ENCODE data around the gene CCDC149.

Gene CCDC149

GRCh38 chr4:24820541-24820940 lies 92.3 kb downstream of the CCDC149 start:
- H3K9me3 ChIP-seq (ENCODE audit: low read depth, low read length), result no peaks in the 10 kb centered on the region
- H3K9ac ChIP-seq (ENCODE audit: insufficient read length), result no peak overlapping the region
- DNase-seq (ENCODE audit: low read depth, low spot score), result no peak
- H3K36me3 ChIP-seq (ENCODE audit: insufficient read depth, low read length), result no peaks in the 10 kb centered on the region
- no peak overlapping the region for H3K4me3 ChIP-seq
- TF ChIP-seq FOXP2 (optimal IDR thresholded peaks at IDR 0.05; ENCODE audit: control extremely low read depth, extremely low read length, insufficient read depth) (no peak), POLR2AphosphoS5 (IDR thresholded peaks at IDR 0.05; ENCODE audit: borderline replicate concordance, low read depth, low read length) (no peak), EZH2 (IDR thresholded peaks at IDR 0.05) (no peak)
- no peak overlapping the region for H3K27ac ChIP-seq

DNA sequence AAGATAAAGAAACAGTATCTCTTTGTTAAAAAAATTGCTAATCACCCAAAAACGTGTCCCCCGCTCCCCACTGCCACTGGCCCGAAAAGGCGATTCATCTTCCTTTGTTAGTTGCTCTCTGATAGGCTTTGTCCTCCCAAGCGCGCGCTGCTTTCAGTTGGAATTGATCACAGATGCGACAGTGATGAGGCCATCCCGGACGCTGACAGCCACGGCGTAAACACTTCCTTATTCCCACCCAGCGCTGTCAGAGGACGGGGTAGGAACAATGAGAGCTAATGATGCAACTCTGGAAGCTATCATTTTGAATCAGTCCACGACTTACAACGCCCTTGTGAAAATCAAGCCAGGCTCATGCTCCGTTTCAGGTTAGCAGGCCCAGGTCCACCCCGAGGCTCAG lies 96.0 kb downstream of the CCDC149 start:
- H3K4me3 ChIP-seq, result no peak overlapping the region
- no peaks in the 10 kb centered on the region for H3K36me3 ChIP-seq (ENCODE audit: insufficient read depth, low read length)
- H3K9me3 ChIP-seq (ENCODE audit: low read depth, low read length), result no peaks in the 10 kb centered on the region
- no peak for DNase-seq (ENCODE audit: low read depth, low spot score)
- no peak overlapping the region for H3K9ac ChIP-seq (ENCODE audit: insufficient read length)
- no peak for TF ChIP-seq EZH2 (IDR thresholded peaks at IDR 0.05)
- no peak for TF ChIP-seq POLR2AphosphoS5 (IDR thresholded peaks at IDR 0.05; ENCODE audit: borderline replicate concordance, low read depth, low read length)
- no peak for TF ChIP-seq FOXP2 (optimal IDR thresholded peaks at IDR 0.05; ENCODE audit: control extremely low read depth, extremely low read length, insufficient read depth)
- no peak overlapping the region for H3K27ac ChIP-seq

DNA sequence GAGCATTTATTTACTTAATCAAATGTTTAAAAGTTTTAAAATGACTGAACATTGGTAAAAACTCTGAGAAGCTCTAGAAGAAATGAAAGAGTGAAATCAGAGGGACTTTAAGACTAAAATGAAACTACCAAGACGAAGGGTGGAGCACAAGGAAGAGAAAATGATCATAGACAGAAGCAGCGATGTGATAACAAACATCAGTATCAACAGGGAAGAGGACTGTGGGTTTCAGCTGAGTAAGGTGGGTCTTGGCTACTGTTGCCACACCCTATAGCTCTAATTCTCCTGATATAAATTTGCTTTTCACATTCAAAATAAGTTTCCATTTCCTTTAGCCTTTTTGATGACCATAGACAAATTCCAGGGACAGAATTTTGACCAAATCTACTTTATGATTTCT lies 99.1 kb downstream of the CCDC149 start:
- Histone ChIP-seq H3K9ac (ENCODE audit: insufficient read length) (no peak overlapping the region), H3K27ac (no peak overlapping the region), H3K9me3 (ENCODE audit: low read depth, low read length) (no peaks in the 10 kb centered on the region), H3K36me3 (ENCODE audit: insufficient read depth, low read length) (no peaks in the 10 kb centered on the region), H3K4me3 (no peak overlapping the region)
- TF ChIP-seq POLR2AphosphoS5 (IDR thresholded peaks at IDR 0.05; ENCODE audit: borderline replicate concordance, low read depth, low read length) (no peak), FOXP2 (optimal IDR thresholded peaks at IDR 0.05; ENCODE audit: control extremely low read depth, extremely low read length, insufficient read depth) (no peak), EZH2 (IDR thresholded peaks at IDR 0.05) (no peak)
- DNase-seq (ENCODE audit: low read depth, low spot score), result no peak

DNA sequence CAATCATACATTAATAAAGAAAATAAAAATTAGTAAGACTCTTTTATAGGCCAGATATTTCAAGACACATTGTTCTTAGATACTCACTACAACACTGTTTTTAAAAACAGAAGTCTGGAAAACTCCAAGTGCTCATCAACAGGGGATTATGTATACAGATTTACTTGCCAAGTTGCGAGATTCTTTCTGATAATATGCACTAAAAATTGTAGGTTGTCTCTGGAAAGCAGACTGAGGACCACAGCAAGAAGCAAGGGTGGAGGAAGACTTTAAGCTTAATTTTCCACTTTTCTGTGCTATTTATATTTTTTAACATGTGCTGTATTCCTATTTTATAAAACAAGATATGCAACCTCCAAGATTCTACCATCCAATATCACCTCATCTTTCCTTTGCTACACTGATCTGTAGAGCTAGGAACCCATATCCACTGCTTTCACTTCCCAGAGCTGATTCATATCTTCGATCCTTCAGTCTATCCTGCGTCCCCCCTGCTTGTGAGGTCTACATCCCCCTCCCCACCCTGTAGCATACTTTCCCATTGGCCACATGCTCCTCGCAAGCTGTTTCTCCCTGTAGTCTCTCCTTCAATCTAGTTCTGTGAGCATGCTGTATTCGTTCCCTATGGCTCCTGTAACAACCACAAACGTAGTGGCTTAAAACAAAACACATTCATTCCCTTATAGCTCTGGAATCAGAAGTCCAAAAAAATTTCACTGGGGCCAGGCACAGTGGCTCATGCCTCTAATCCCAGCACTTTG lies 101.8 kb downstream of the CCDC149 start:
- H3K9me3 ChIP-seq (ENCODE audit: low read depth, low read length), result no peaks in the 10 kb centered on the region
- no peak for TF ChIP-seq FOXP2 (optimal IDR thresholded peaks at IDR 0.05; ENCODE audit: control extremely low read depth, extremely low read length, insufficient read depth)
- TF ChIP-seq EZH2 (IDR thresholded peaks at IDR 0.05), result no peak
- no peak for TF ChIP-seq POLR2AphosphoS5 (IDR thresholded peaks at IDR 0.05; ENCODE audit: borderline replicate concordance, low read depth, low read length)

DNA sequence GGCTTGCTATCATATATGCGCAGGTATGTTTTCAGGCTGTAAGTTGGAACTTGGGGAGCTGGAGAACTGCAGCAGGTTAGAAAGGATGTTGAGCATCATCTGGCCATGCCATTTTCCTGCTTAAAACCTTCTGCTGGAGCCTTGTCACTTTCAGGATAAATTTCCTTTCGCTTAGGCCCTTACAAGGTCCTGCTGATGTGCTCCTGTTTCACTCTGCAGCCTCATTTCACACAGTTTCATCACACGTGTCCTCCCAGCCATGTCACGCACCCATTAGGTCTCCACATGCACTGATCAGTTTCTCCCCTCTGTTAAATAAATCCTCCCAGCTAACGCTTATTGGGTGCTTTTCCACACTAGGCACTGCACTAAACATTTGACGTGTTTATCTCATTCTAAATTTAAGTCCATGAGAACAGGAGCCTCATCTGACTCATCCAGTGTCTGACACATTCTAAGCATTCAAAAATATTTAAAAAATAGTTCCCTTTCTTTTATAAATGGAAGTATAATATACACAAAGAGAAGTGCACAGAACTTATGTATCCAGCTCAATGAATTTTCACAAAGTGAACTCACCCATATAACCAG lies 102.9 kb downstream of the CCDC149 start:
- TF ChIP-seq FOXP2 (optimal IDR thresholded peaks at IDR 0.05; ENCODE audit: control extremely low read depth, extremely low read length, insufficient read depth), result no peak
- Histone ChIP-seq H3K9me3 (ENCODE audit: low read depth, low read length) (no peaks in the 10 kb centered on the region), H3K4me3 (no peak overlapping the region), H3K36me3 (ENCODE audit: insufficient read depth, low read length) (no peaks in the 10 kb centered on the region), H3K9ac (ENCODE audit: insufficient read length) (no peak overlapping the region), H3K27ac (no peak overlapping the region)
- DNase-seq (ENCODE audit: low read depth, low spot score), result no peak

More for the DNA sequence above, 101.8 kb downstream of the CCDC149 start:
- Histone ChIP-seq H3K27ac (no peak overlapping the region), H3K9ac (ENCODE audit: insufficient read length) (no peak overlapping the region), H3K36me3 (ENCODE audit: insufficient read depth, low read length) (no peaks in the 10 kb centered on the region), H3K4me3 (no peak overlapping the region)
- no peak for DNase-seq (ENCODE audit: low read depth, low spot score)

GRCh38 chr4:24809376-24809775 lies 103.5 kb downstream of the CCDC149 start:
- no peak for DNase-seq (ENCODE audit: low read depth, low spot score)
- no peaks in the 10 kb centered on the region for H3K36me3 ChIP-seq (ENCODE audit: insufficient read depth, low read length)
- H3K4me3 ChIP-seq, result no peak overlapping the region
- H3K9ac ChIP-seq (ENCODE audit: insufficient read length), result no peak overlapping the region
- no peaks in the 10 kb centered on the region for H3K9me3 ChIP-seq (ENCODE audit: low read depth, low read length)
- TF ChIP-seq POLR2AphosphoS5 (IDR thresholded peaks at IDR 0.05; ENCODE audit: borderline replicate concordance, low read depth, low read length) (no peak), FOXP2 (optimal IDR thresholded peaks at IDR 0.05; ENCODE audit: control extremely low read depth, extremely low read length, insufficient read depth) (no peak), EZH2 (IDR thresholded peaks at IDR 0.05) (no peak)
- no peak overlapping the region for H3K27ac ChIP-seq

DNA sequence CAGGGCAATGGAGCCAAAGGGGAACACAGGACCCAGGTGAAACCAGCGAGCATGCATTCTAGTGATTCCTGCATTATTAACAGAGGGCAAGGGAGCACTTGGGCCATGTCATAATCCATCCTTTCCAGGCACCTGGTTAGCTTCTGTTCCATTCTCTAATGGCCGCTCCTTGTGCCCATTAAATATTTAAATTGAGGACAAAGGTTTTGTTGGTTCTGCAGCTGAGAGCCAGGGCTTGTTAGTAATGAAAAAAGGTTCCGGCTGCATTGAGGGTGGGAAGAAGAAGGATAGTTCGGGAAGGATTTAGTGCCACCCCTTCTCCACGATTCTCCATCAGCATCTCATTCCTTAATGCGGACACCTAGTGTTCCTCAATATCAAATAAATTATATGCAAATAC lies 103.9 kb downstream of the CCDC149 start:
- Histone ChIP-seq H3K9me3 (ENCODE audit: low read depth, low read length) (no peaks in the 10 kb centered on the region), H3K9ac (ENCODE audit: insufficient read length) (no peak overlapping the region), H3K4me3 (no peak overlapping the region), H3K27ac (no peak overlapping the region), H3K36me3 (ENCODE audit: insufficient read depth, low read length) (no peaks in the 10 kb centered on the region)
- TF ChIP-seq POLR2AphosphoS5 (IDR thresholded peaks at IDR 0.05; ENCODE audit: borderline replicate concordance, low read depth, low read length) (no peak), EZH2 (IDR thresholded peaks at IDR 0.05) (no peak), FOXP2 (optimal IDR thresholded peaks at IDR 0.05; ENCODE audit: control extremely low read depth, extremely low read length, insufficient read depth) (no peak)
- no peak for DNase-seq (ENCODE audit: low read depth, low spot score)

DNA sequence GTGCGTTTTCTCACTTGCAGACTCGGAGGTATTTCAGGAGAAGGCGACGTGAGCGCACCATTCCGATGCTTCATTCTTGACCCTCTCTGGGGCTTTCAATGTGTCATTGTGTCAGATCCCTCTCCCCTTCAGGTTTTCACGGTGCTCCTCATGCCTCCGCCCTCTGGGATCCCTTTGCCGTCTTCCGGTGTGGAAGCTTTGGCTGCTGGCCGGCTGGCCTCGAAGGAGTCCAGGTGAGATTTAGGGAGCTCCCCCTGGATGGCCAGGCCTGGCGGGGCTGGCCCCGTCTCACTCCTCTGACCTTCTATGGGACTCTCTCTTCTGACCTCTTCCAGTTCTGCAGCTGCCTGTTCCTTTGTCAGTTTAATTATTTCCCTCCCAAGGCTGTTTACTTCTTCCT lies 104.6 kb downstream of the CCDC149 start:
- Histone ChIP-seq H3K27ac (no peak overlapping the region), H3K4me3 (no peak overlapping the region), H3K9me3 (ENCODE audit: low read depth, low read length) (no peaks in the 10 kb centered on the region), H3K9ac (ENCODE audit: insufficient read length) (no peak overlapping the region), H3K36me3 (ENCODE audit: insufficient read depth, low read length) (no peaks in the 10 kb centered on the region)
- no peak for TF ChIP-seq POLR2AphosphoS5 (IDR thresholded peaks at IDR 0.05; ENCODE audit: borderline replicate concordance, low read depth, low read length)
- no peak for TF ChIP-seq EZH2 (IDR thresholded peaks at IDR 0.05)
- DNase-seq (ENCODE audit: low read depth, low spot score), result no peak

- Histone ChIP-seq H3K9ac (ENCODE audit: insufficient read length) (no peak overlapping the region), H3K4me3 (no peak overlapping the region), H3K36me3 (ENCODE audit: insufficient read depth, low read length) (no peaks in the 10 kb centered on the region), H3K27ac (no peak overlapping the region), H3K9me3 (ENCODE audit: low read depth, low read length) (no peaks in the 10 kb centered on the region)
- no peak for TF ChIP-seq POLR2AphosphoS5 (IDR thresholded peaks at IDR 0.05; ENCODE audit: borderline replicate concordance, low read depth, low read length)
- TF ChIP-seq FOXP2 (optimal IDR thresholded peaks at IDR 0.05; ENCODE audit: control extremely low read depth, extremely low read length, insufficient read depth), result no peak
- no peak for TF ChIP-seq EZH2 (IDR thresholded peaks at IDR 0.05)
- DNase-seq (ENCODE audit: low read depth, low spot score), result no peak
Measured at GRCh38 chr4:24807611-24808010, 105.2 kb downstream of the CCDC149 start.

Data from SK-N-MC (cell line).